Common myeloid progenitor, CD34-positive (primary cell): ENCODE measurements around the gene GPS2.

ENCODE experiments used
- CTCF ChIA-PET: fragments of 350-600 bp; sonication (Branson Sonifier 250); formaldehyde crosslinking; loops from one replicate; lab custom pipeline; 2021; ENCODE audit warnings: antibody characterized with exemption; lab: Charles Lee
- POLR2A ChIA-PET: fragments of 350-600 bp; sonication (Branson Sonifier 250); formaldehyde crosslinking; loops from one replicate; lab custom pipeline; 2021; ENCODE audit warnings: antibody characterized with exemption; lab: Charles Lee
- DNase-seq, 3 donors: peaks; one replicate each; pipeline versions ENCODE4 v3.0.0 to v3.0.0-alpha.2; 2013
- H3K27ac ChIP-seq, 2 experiments: 1 replicate in 1 of 2; 2 replicates in 1 of 2; pipeline ENCODE4 v1.7.0; 2013; ENCODE audit warnings: inconsistent platforms in 2 of 2, low read length in 2 of 2, mild to moderate bottlenecking in 2 of 2, low read depth in 1 of 2, moderate library complexity in 1 of 2; ENCODE audit not compliant: severe bottlenecking in 2 of 2, insufficient read depth in 1 of 2, poor library complexity in 1 of 2
- H3K27me3 ChIP-seq, 5 experiments: replicated peaks in 2 of 5; 1 replicate in 3 of 5; 2 replicates in 2 of 5; pipeline versions ENCODE4 v1.6.1 to v1.7.0; 2013; ENCODE audit warnings: low read length in 4 of 5, mild to moderate bottlenecking in 2 of 5, moderate library complexity in 2 of 5, inconsistent platforms in 1 of 5; ENCODE audit not compliant: insufficient read depth in 5 of 5, control insufficient read depth in 4 of 5
- H3K36me3 ChIP-seq, 4 experiments: 1 replicate in 2 of 4; 2 replicates in 2 of 4; pipeline versions ENCODE4 v1.6.1 to v1.7.0; 2013; ENCODE audit warnings: low read length in 3 of 4, control low read depth in 1 of 4, mild to moderate bottlenecking in 1 of 4; ENCODE audit not compliant: control insufficient read depth in 4 of 4, insufficient read depth in 4 of 4
- H3K4me1 ChIP-seq, 4 experiments: 1 replicate in 3 of 4; 2 replicates in 1 of 4; pipeline versions ENCODE4 v1.6.1 to v1.7.1; 2013; ENCODE audit warnings: low read length in 3 of 4, mild to moderate bottlenecking in 3 of 4, control low read depth in 1 of 4, inconsistent platforms in 1 of 4, moderate library complexity in 1 of 4; ENCODE audit not compliant: control insufficient read depth in 4 of 4, insufficient read depth in 4 of 4; ENCODE audit errors: control extremely low read depth in 1 of 4
- H3K4me3 ChIP-seq, 7 experiments: 1 replicate in 4 of 7; 2 replicates in 3 of 7; pipeline versions ENCODE4 v1.5.1 to v1.7.0; 2013; ENCODE audit warnings: mild to moderate bottlenecking in 7 of 7, low read length in 6 of 7, moderate library complexity in 6 of 7, inconsistent platforms in 2 of 7, low read depth in 2 of 7, control low read depth in 1 of 7; ENCODE audit not compliant: insufficient read depth in 4 of 7, control insufficient read depth in 1 of 7; ENCODE audit errors: extremely low read depth in 1 of 7
- H3K9me3 ChIP-seq, 5 experiments: 1 replicate in 4 of 5; 2 replicates in 1 of 5; pipeline versions ENCODE4 v1.6.1 to v1.7.1; 2013; ENCODE audit warnings: low read length in 4 of 5, mild to moderate bottlenecking in 2 of 5, inconsistent platforms in 1 of 5, low read depth in 1 of 5, moderate library complexity in 1 of 5; ENCODE audit not compliant: control insufficient read depth in 4 of 5, insufficient read depth in 2 of 5; ENCODE audit errors: control extremely low read depth in 1 of 5
- WGBS: methylation state at CpG from one replicate; pipeline ENCODE4 v1.1.5; 2013; ENCODE audit not compliant: insufficient coverage; 5-methylcytosine and 5-hydroxymethylcytosine counted together

Gene GPS2

DNA sequence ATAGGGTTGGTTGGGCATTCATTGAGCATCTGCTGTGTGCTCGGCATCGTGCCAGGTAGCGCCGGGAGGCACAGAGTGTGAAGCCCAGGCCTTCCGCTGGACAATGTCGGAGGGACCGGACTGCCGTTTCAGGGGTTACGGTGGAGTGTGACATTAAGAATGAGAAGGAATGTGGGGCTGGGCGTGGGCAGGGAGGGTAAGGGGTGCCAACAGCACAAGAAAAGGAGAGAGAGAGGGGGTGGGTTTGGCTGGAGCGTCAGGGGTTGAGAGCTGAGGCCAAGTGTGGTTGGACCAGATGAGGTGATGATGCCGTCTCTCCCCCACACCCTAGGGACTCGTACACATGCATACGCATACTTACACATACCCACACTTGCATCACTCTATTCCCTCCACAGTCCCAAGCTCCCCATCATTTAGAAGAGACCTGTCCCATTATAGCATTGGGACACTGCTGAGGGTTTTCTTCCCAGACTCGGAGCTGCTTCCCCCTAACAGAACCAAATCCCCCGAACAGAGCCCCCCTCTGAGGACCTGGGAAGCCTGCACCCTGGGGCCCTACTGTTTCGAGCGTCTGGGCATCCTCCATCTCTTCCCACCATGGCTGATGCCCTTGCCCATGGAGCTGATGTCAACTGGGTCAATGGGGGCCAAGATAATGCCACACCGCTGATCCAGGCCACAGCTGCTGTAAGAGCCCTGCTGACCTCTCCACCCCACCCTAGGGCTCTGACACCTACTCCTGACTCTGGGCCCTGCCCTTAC, 33.5 kb upstream of the GPS2 start:
- peaks cover 13 to 79% (median 41%) of the 10 kb centered on the region in 4 experiments for H3K36me3 ChIP-seq
- no peak overlapping the region for H3K27ac ChIP-seq
- no peaks in the 10 kb centered on the region for H3K27me3 ChIP-seq
- CTCF ChIA-PET: interaction anchor here (0.5 to 18.5 kb wide), 10 partner anchors 12 to 438 kb away, joined by 3 to 314 read pairs (median 4); partner anchors contain the start of genes ACADVL, ACAP1, DLG4 and NEURL4
- no peak overlapping the region for H3K4me3 ChIP-seq
- WGBS: 91% methylated on average over 15 of the region's 19 CpGs
- H3K9me3 ChIP-seq: no peaks in the 10 kb centered on the region
- H3K4me1 ChIP-seq: peaks cover 0 to 31% (median 14%) of the 10 kb centered on the region in 4 experiments
- DNase-seq: no peak
- POLR2A ChIA-PET: no interaction called here

DNA sequence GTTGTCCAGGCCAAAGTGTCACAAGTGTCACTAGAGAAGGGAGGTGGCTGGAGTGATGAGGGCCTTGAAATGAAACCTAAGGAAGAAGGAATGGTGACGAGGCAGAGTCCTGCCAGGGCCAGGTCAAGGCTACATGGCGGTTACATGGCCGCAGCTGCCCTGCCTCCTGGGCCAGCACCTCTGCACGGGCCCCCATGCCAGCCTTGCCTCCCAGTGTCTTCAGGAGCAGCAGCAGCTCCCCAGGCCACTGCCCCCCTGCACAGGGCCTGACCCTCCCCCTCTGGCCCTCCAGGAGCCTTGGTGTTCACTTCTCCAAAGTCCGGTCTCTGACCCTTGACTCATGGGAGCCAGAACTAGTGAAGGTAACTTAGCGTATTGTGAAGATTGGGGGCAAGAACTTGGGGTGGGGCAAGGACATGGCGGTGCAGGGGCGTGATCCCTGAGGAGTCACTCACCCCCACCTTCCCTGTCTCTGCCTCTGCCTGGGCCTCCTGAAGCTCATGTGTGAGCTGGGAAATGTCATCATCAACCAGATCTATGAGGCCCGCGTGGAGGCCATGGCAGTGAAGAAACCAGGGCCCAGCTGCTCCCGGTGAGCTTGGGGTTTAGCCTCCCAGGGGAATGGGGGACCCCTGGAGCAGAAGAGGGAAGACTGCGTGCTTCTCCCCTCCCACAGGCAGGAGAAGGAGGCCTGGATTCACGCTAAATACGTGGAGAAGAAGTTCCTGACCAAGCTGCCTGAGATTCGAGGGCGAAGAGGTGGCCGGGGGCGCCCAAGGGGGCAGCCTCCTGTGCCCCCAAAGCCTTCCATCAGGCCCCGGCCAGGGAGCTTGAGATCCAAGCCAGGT, 32.7 kb upstream of the GPS2 start:
- Histone ChIP-seq H3K36me3 (peaks cover 13 to 83% (median 49%) of the 10 kb centered on the region in 4 experiments), H3K4me3 (no peak overlapping the region), H3K9me3 (no peaks in the 10 kb centered on the region), H3K27me3 (no peaks in the 10 kb centered on the region), H3K4me1 (peaks cover 0 to 29% (median 13%) of the 10 kb centered on the region in 4 experiments), H3K27ac (no peak overlapping the region)
- 96% methylated on average over 12 of the region's 19 CpGs for WGBS
- ChIA-PET POLR2A (no interaction called here), CTCF (interaction anchor here (1.1 to 18.5 kb wide), 7 partner anchors 11 to 302 kb away, joined by 3 to 314 read pairs (median 5); partner anchors contain the start of genes ACADVL, ACAP1, DLG4 and NEURL4)
- DNase-seq: no peak

DNA sequence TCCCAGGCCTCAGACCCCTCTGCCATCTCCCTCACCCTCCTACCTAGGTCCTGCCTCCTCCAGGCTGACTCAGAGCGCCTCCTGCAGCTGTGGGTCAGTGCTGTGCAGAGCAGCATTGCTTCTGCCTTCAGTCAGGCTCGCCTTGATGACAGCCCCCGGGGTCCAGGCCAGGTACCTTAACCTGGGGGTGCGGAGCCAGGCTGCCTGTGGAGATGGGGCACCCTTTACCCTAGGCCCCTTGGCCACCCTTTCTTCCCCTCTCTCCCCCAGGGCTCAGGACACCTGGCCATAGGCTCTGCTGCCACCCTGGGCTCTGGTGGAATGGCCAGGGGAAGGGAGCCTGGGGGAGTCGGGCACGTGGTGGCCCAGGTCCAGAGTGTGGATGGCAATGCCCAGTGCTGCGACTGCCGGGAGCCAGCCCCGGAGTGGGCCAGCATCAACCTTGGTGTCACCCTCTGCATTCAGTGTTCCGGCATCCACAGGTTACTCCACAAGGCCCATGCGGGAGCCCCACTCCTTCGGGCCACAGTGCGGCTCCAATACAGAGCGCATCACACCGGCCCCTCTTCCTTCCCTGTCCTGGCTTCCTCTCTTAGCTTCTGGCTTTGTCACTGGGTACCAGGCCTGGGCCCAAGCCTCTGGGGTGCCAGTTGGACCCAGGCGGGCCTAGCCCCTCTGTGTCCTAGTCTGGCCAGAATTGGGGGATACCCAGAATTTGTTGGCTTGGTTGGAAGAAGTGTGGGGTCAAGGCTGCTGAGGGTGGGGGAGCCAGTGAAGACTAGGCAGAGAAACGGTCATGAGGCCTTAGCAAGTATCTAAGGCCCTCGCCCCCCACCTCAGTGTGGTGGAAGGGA, 31.8 kb upstream of the GPS2 start:
- H3K36me3 ChIP-seq: peaks cover 16 to 83% (median 53%) of the 10 kb centered on the region in 4 experiments
- H3K27me3 ChIP-seq: no peaks in the 10 kb centered on the region
- H3K4me3 ChIP-seq: no peak overlapping the region
- ChIA-PET POLR2A (no interaction called here), CTCF (interaction anchor here (1.5 to 18.5 kb wide), 7 partner anchors 10 to 50 kb away, joined by 3 to 314 read pairs (median 16); partner anchors contain the start of genes ACAP1 and NEURL4)
- 91% methylated on average over 17 of the region's 18 CpGs for WGBS
- no peak for DNase-seq
- no peaks in the 10 kb centered on the region for H3K9me3 ChIP-seq
- H3K4me1 ChIP-seq: peaks cover 0 to 21% (median 9%) of the 10 kb centered on the region in 4 experiments
- no peak overlapping the region for H3K27ac ChIP-seq

DNA sequence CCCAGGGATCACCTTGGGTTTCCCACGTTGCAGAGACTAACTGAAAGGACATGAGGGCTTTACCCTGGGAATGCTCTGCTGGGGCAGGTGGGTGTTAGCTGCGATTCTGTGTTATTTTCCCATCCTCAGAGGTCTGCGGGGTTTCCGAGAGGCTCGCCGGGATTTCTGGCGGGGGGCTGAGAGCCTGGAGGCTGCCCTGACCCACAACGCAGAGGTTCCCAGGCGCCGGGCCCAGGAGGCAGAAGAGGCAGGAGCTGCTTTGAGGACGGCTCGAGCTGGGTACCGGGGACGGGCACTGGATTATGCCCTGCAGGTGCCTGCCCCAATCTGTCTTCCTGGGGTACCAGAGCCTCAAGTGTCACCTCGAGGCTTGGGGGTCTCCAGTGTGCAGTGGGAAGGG, 28.1 kb upstream of the GPS2 start:
- DNase-seq: no peak
- CTCF ChIA-PET: interaction anchor here (1.2 to 18.5 kb wide), 4 partner anchors 9 to 83 kb away, joined by 3 to 314 read pairs (median 6); partner anchors contain the start of gene NEURL4
- H3K36me3 ChIP-seq: peaks cover 14 to 83% (median 61%) of the 10 kb centered on the region in 4 experiments
- POLR2A ChIA-PET: interaction anchor here (0.7 kb wide), 1 partner anchor 498 kb away, joined by 3 read pairs; no protein-coding TSS in a partner anchor
- H3K4me1 ChIP-seq: peaks cover 0 to 2% (median under 1%) of the 10 kb centered on the region in 4 experiments
- no peak overlapping the region for H3K4me3 ChIP-seq
- H3K9me3 ChIP-seq: no peaks in the 10 kb centered on the region
- H3K27ac ChIP-seq: no peak overlapping the region
- WGBS: 90% methylated on average over 9 of the region's 15 CpGs
- H3K27me3 ChIP-seq: no peaks in the 10 kb centered on the region

DNA sequence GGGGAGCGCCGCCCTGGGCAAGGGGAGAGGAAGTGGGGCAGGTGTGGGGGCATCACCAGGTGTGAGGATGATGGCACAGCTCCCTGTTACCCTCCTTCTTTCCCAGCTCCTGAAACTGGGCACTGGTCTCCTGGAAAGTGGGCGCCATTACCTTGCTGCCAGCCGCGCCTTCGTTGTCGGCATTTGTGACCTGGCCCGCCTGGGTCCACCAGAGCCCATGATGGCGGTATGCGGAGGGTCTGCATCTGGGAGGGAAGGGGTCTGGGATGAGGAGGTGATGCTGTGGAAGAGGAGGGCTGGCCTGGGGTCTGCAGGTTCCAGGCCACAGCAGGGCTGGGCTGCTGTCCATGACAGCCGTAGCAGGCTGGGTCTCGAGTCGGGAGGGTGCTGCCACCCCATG, 26.7 kb upstream of the GPS2 start:
- no peak overlapping the region for H3K4me3 ChIP-seq
- H3K27me3 ChIP-seq: no peaks in the 10 kb centered on the region
- POLR2A ChIA-PET: no interaction called here
- H3K36me3 ChIP-seq: peaks cover 11 to 73% (median 51%) of the 10 kb centered on the region in 4 experiments
- 100% methylated on average over 5 of the region's 13 CpGs for WGBS
- CTCF ChIA-PET: interaction anchor here (18.5 kb wide), 1 partner anchor 16 kb away, joined by 314 read pairs; the partner anchor contains the start of gene NEURL4
- no peaks in the 10 kb centered on the region for H3K9me3 ChIP-seq
- DNase-seq: no peak
- H3K27ac ChIP-seq: no peak overlapping the region
- H3K4me1 ChIP-seq: peaks cover 5 to 16% (median 13%) of the 10 kb centered on the region in 4 experiments

DNA sequence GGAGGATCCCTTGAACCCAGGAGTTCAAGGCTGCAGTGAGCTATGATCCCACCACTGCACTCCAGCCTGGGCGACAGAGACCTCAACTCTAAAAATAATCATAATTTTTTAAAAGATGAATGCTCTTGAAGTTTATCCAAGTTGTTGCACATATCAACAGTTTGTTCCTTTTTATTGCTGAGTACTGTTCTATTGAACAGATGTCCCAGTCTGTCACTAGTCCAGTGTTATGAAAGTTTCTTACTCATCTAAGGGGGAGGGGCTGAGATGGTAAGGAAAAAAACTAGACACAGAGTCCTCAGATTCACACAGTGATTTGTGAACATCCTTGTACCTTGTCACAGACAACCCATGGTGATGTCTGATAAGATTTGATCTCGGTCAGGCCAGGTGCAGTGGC, 25.0 kb upstream of the GPS2 start:
- Histone ChIP-seq H3K36me3 (peaks cover 5 to 57% (median 42%) of the 10 kb centered on the region in 4 experiments), H3K27ac (no peak overlapping the region)
- POLR2A ChIA-PET: no interaction called here

More for the DNA sequence above, 25.0 kb upstream of the GPS2 start:
- 100% methylated on average over 1 of the region's 2 CpGs for WGBS
- Histone ChIP-seq H3K4me3 (no peak overlapping the region), H3K27me3 (no peaks in the 10 kb centered on the region), H3K4me1 (peaks cover 9 to 32% (median 29%) of the 10 kb centered on the region in 4 experiments), H3K9me3 (no peaks in the 10 kb centered on the region)
- CTCF ChIA-PET: interaction anchor here (1.2 to 18.5 kb wide), 4 partner anchors 9 to 49 kb away, joined by 3 to 314 read pairs (median 24); partner anchors contain the start of gene NEURL4
- DNase-seq: no peak
